Stimulated activated CD4-positive, alpha-beta T cell treated with anti-CD3 and anti-CD28 coated beads, Interleukin-2, amount 100 ng/mL, for 24 hours (primary cell): ENCODE measurements around the gene GCGR.

Experiments used
- DNase-seq, 2 donors: peaks; one replicate each; pipeline ENCODE4 v3.0.0-alpha.2; 2020

Gene GCGR

DNA sequence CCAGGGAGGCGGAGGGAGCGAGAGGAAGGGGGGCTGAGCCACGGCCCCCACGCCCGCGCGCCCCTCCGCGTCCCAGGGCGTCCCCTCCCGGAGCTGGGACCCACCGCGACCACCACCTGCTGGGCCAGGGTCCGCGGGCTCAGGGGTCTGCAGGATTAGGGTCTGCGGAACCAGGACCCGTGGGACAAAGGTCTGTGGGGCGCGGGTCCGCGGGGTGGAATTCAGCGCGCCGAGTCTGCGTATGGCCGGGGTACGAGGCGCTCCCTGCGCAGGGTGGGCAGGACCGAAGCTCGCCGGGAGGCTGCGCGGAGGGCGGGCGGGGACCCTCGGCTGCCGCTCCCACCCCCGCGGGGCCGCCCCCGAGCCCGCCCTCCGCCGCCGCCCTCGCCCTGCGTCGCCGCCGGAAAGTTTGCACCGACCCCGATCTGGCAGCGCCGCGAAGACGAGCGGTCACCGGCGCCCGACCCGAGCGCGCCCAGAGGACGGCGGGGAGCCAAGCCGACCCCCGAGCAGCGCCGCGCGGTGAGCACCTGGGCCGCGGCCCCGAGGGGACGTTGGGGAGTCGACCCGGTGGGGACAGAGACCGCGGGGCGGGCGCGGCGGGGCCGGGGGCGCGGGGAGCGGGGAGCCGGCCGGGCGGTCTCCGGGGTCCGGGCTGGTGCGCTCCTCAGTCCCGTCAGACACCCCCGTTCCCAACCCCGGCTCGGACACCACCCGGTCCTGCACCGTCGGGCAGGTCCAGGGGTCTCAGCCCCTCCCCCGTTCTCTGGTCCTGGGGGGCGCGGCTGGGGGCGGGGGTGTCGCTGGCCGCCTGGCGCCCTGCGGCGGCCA lies at the start of gene GCGR:
GCGR (plus strand) TSS at position 423 of the 831 bp plus-strand sequence. CDS start 4,869 bp downstream, outside the sequence.
- no peak for DNase-seq

DNA sequence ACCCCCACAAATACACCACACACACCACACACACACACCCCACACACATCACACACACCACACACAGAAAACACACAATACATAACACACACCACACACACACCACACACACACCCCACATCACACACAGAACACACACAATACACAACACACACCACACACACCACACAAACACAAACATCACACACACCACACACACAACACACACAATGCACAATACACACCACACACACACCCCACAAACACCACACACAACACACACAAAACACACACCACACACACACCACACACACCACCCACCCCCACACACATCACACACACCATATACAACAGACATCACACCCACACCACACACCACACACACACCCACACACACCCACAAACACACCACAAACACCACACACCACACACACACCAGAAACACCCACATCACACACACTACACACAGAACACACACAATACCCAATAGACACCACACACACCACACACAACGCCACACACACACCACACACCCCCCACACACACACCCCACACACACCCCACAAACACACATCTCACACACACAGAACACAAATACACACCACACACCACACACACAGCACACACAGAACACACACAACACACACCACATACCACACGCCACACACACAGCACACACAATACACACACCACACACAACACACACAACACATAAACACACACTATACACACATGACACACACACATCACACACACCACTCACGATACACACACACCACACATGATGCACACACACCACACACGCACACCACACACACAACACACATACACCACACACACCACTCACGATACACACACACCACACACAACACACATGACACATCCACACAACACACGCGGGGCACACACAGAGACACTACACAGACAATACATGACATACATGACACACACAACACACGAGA lies 11.0 kb upstream of the GCGR start:
- no peak for DNase-seq

DNA sequence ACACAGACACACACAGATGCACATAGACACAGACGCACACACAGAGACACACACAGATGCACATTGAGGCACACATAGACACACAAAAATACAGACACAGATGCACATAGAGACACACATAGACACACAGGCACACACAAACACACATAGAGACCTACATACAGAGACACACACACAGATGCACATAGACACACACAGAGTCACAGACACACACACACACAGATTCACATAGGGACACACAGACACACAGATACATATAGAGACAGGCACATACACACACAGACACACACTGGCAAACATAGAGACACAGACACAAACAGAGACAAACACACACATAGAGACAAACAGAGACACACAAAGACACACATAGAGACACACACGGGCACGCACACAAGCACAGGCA lies 9.9 kb upstream of the GCGR start:
- DNase-seq, result no peak

DNA sequence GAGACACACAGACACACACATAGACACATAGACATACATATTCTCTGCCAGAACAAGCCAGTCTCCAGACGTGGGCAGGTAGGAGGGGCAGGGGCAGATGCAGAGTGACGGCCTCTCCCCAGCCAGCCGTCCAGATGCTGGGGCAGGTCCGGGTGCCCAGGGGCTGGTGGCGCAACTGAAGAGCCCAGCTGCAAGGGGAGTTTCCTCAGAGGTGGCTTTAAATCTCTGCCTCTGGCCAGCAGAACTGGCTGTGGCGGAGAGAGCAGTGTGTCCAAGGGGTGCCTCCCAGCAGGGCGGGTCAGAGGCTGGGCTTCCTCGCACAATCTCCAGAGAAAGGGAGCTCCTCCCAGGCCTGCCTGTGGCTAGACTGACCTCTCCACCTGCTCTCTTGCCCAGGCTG lies 9.4 kb upstream of the GCGR start:
- DNase-seq, result no peak

DNA sequence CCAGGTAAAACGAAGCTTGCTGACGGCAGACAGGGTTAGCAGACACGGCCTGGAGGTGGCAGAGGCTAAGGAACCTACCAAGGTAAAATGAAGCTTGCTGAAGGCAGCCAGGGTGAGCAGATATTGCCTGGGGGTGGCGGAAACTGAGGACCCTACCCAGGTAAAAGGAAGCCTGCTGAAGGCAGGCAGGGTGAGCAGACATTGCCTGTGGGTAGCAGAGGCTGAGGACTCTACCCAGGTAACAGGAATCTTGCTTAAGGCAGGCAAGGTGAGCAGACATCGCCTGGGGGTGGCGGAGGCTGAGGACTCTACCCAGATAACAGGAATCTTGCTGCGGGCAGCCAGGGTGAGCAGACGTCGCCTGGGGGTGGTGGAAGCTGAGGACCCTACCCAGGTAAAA lies 2.6 kb upstream of the GCGR start:
- DNase-seq, result no peak

DNA sequence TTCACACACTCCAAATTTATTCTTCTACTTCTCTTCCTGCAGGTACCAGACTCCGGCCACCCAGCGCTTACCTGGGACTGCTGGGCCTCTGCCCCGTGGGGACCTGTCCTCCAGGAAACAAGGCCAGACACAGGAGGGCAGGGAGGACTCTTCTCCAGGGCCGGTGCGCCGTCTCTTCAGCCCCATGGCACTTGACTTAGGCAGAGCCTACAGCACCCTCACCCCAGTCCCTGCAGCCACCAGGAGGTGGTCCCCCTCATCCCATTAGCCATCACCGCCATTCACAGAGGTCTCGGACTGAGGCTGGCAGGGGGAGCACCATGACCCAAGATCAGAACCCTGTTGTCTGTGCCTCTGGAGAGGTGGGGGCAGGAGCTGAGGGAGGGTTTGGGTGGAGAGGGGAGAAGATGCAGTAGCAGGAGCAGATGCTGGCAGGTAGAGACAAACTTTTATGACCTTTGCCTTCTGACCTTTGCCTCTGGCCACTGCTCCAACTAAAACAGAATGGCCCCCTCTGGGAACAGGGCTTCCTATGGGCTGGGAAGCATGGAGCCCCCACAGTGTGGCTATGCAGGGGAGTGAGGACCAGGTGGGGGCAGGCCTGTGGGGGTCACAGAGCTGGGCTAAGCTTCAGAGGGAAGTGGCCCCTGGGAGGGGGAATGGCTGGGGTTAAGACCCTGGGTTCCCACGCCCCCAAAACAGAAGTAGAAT lies 1.7 kb upstream of the GCGR start:
- DNase-seq, result no peak

DNA sequence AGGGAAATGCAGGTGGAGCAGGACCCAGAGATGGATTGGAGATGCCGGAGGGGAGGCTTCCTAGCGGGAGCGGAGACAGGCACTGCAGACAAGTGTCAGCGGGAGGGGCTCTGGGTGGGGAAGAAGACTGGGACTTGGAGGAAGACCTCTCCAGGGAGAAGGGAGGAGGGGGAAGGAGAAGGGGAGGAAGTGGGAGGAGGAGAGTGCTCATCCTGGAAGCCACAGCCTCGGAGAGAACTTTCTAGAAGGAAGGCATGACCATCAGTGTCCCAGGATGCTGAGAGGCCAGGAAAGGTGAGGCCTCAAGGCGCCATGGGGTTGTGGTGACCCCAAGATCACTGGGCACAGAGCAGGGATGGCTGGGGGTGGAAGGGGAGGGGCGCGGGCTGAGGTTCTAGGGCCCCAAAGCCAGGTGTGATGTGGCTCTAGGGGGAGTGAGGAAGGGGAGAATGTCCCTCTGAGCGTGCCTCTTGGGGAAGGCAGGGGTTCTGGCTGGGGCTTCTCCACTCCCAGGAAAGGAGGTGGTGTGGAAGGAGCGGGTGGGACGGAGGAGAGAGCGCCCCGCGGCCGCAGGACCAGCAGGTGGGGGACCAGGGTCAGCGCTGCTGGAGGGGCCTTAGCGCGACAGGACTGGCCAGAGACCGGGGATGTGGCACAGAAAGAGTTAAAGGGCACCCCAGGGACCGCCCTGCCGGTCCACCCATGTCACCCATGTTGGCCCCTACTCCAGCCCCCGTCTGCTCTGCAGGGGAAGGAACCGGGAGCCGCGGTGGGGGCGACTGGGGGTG lies 900 bp upstream of the GCGR start:
- DNase-seq, result no peak

DNA sequence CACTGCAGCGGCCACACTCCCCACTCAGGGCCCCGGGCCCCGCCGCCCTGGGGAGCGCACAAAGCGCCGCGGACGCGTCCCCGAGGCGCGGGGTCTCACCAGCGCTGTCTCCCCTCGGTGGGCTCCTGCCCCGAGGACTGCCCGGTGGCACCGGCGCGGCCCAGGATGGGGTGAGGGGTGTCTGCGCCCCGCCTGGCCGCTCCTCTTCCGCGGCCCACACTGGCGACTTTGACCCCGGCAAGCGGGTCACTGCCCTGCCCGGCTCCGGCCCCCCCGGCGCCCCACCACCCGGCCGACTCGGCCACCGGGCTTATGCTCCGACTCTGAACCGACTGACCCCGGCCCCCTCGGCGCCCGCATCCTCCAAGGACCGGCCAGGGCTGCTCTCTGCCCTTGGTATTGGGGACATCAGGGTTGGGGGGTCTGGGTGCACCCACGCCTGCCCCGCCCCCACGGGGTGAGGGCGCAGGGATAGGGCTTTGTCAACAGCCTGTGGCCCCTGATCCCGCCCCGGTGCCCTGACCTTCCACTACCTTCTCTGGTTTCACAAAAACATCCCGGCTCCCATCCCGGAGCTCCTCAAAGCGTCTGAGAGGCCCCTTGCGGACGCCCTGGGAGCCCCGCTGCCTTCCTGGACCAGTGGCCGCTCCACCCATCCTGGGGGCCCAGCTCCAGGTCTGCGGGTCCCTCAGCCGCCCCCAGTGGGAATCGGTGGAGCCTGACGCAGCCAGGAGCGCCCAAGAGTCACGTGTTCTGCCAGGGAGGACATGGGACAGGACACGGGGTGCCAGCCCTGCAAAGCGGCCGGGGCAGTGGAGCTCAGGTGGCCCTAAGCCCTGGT lies 829 bp downstream of the GCGR start:
- no peak for DNase-seq

DNA sequence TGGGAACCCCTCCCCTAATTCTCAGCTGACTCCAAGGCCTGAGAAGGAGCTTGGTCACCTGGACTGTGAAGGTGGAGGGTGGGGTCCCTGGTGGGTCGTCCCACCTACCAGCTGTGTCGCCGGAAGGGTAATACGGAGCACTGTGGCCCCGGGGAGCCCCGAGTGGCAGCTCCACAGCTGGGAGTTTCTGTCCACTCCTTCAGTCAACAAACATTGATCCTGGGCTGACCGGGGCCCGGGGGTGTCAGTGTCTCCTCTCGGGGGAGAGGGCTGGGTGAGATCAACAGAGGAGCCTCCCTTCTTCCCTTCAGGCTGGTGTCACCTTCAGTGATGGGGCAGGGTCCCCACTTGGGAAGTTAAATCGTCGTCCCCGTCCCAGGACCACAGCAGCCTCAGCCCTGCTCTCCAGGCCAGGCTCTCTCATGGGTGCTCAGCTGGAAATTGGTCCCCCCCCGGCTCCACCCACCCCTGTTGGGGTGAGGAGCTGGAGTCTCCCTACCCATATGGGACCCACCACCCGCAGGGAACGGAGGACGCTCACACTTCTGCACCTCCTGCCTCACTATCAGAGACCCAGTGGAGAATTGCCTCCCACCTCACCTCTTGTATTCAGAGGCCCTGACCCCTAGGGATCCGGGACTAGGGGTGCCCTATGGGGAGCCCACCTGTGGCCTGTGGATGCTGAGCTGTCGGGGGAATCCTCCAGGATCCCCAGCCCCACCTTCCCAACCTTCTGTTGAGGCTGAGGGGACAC lies 1.9 kb downstream of the GCGR start:
- DNase-seq, result no peak

DNA sequence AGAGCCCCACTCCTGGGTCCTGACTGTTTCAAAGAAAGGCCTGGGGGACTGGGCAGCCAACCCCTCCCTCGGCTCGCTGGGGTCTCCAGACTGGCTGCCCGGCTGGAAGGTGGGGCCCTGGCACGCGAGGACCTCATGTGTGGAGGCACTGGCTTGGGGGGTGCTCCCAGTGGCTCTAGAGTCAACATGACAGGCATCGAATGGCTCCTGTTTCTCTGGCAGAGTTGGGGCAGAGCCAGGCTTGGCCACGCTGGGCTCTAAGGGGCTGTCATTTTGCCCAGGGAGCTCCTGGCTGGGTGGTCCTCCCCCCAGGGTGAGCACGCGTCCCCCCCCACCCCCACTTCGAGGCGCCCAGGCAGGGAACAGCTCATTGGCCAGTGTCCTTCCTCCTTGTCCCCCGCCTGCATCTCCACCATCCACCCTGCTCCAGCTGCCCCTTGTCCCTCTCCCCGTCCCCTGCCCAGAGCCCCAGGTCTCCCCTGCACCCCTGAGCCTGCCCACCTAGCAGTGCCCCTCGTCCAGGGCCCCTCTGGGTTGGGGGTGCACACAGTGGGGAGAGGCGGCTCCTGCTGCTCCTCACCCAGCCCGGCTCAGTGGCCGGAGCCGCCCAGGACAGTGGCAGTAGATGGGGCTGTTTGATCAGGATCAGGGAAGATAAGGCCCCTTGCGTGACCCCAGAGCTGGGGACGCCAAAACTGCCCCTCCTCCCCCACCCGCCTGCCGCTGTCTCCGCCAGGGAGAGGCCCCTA lies 2.7 kb downstream of the GCGR start:
- no peak for DNase-seq

DNA sequence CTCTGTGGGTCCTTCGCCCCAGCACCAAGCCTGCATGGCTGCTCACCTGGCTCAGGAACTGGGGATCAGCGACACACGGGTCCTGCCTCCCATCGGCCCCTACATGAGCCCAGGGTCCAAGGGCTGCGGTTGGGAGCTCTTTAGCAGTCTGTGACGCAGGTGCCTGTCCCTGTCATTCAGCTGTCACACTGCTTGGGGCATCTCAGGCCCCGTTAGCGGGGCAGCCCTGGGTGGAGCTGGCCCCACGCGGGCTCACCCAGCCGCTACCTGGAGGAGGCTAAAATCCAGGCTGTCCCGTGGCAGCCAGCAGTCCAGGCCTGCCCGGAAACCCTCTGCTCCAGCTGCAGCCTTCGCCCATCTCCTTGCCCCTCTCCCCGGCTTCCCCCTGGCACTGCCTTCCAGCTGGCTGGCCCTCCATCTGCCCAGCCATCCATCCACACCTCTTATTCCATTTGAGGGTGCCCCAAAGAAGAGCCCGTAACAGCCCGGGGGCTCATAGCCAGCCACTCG lies 3.3 kb downstream of the GCGR start:
- no peak for DNase-seq

DNA sequence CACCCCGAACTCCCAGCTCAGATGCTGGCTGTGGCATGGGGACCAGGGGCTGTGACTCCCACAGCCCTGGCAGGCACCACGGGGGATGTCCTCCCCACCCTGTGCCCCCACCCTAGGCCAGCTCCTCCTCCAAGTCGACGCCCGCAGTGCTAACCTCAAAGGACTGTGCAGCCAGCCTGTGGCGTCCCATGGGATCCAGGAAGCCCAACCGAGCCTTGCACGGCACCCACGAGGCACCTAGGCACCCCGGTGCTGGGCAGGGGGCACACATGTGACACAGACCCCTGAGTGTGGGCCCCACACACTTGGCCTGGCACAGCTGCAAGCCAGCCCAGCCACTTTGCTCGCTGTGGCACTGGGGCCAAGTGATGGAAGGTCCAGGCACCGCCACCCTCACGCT lies 3.9 kb downstream of the GCGR start:
- DNase-seq, result no peak

DNA sequence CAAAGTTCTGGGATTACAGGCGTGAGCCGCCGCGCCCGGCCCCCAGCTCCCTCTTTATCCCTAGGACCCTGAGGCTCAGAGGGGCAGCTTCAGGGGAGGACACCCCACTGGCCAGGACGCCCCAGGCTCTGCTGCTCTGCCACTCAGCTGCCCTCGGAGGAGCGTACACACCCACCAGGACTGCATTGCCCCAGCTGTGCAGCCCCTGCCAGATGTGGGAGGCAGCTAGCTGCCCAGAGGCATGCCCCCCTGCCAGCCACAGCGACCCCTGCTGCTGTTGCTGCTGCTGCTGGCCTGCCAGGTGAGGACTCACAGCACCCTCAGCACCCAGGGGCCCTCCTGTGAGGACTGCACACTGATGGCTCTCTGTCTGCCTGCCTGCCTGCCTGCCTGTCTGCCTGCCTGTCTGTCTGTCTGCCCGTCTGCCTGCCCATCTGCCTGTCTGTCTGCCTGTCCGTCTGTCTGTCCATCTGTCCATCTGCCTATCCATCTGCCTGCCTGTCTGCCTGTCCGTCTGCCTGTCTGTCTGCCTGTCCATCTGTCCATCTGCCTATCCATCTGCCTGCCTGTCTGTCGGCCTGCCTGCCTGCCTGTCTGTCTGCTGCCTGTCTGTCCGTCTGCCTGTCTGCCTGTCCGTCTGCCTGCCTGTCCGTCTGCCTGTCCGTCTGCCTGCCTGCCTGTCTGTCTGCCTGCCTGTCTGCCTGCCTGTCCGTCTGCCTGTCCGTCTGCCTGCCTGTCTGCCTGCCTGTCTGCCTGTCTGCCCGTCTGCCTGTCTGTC lies 5.0 kb downstream of the GCGR start:
- no peak for DNase-seq

DNA sequence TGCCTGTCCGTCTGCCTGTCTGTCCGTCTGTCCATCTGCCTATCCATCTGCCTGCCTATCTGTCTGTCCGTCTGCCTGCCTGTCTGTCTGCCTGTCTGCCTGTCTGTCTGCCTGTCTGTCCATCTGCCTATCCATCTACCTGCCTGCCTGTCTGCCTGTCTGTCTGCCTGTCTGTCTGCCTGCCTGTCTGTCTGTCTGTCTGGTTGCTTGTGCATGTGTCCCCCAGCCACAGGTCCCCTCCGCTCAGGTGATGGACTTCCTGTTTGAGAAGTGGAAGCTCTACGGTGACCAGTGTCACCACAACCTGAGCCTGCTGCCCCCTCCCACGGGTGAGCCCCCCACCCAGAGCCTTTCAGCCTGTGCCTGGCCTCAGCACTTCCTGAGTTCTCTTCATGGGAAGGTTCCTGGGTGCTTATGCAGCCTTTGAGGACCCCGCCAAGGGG lies 5.6 kb downstream of the GCGR start:
- DNase-seq, result no peak

DNA sequence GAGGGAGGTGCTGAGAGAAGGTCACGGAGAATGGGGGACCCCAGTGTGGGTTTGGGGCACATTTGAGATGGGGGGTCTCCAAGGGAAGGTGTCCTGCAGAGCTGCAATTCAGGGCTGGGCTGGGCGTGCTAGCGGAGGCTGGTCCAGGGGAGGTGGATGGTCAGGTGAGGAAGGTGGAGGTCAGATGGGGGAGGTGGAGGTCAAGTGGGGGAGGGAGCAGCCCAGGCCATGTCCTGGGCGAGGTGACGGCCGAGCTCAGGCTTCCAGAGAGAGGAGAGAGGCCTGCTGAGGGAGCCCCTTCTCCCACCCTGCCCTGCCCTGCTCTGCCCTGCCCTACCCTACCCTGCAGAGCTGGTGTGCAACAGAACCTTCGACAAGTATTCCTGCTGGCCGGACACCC lies 6.5 kb downstream of the GCGR start:
- no peak for DNase-seq

DNA sequence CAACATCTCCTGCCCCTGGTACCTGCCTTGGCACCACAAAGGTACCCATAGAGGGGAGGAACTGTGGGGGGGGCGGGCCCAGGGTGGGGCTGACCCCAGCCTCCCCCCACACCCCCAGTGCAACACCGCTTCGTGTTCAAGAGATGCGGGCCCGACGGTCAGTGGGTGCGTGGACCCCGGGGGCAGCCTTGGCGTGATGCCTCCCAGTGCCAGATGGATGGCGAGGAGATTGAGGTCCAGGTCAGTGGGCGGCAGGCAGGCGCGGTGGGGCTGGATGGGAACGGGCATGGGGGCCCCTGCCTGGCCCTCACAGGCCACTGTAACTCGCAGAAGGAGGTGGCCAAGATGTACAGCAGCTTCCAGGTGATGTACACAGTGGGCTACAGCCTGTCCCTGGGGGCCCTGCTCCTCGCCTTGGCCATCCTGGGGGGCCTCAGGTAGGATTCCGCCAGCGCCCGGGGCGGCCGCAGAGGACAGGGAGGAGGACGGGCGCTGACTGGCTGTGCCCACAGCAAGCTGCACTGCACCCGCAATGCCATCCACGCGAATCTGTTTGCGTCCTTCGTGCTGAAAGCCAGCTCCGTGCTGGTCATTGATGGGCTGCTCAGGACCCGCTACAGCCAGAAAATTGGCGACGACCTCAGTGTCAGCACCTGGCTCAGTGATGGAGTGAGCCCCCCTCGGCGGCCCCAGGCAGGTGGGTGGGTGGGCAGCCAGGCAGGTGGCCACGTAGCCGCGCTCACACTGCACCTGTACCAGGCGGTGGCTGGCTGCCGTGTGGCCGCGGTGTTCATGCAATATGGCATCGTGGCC lies 7.1 kb downstream of the GCGR start:
- DNase-seq, result no peak

DNA sequence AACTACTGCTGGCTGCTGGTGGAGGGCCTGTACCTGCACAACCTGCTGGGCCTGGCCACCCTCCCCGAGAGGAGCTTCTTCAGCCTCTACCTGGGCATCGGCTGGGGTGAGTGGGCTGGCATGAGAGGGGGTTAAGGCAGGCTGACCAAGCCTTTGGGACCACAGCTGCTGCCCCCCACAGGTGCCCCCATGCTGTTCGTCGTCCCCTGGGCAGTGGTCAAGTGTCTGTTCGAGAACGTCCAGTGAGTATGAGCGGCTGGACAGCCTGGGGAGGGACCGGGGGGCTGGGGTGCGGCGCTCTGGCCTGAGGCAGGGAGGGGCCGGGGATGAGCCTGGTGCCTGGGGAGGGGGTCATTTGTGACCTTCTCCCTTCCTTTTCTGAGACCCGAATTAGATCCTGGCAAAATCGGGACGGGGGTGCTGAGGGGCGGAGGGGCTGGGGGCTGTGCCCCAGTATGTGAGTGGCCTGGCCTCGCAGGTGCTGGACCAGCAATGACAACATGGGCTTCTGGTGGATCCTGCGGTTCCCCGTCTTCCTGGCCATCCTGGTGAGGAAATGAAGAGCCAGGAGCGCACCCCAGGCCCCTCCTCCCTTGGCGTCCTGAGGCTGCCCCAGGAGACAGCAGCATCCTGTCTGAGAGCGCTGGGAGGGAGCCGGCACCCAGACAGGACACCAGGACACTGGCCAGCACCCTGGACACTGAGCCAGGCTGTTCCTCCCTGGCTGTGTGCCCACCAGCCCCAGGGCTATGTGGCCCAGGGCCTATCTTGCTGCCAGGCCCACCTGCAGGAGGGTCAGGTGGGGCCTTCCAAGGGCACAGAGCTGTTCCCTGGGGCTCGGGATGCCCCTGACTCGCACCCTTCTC lies 8.0 kb downstream of the GCGR start:
- no peak for DNase-seq
